Myocyte (in vitro differentiated cells): Measurements from ENCODE around the gene APH1B. TPM values are rescaled to one million over a fixed set of nuclear protein-coding genes. Genes with fewer than 3 reads are reported as not detected.
A peak's percentile ranks its signal among the peaks of the same experiment; 100 is the strongest.

Source experiments
- DNase-seq: peaks from one replicate; pipeline ENCODE4 v3.0.0-alpha.2; 2012; ENCODE audit warnings: low read depth
- total RNA-seq: library from RNA; depleted of rRNA; stranded (reverse); fragments of >200 nt; gene quantifications from 2 replicates; pipeline ENCODE4 v1.2.3, GENCODE V29; 2014

The APH1B gene
- total RNA-seq, 1 donor from 2014 or later, result 19.7 TPM

- DNase-seq, result no peak
Observed at GRCh38 chr15:63252292-63252691, 25.1 kb upstream of the APH1B start.

DNA sequence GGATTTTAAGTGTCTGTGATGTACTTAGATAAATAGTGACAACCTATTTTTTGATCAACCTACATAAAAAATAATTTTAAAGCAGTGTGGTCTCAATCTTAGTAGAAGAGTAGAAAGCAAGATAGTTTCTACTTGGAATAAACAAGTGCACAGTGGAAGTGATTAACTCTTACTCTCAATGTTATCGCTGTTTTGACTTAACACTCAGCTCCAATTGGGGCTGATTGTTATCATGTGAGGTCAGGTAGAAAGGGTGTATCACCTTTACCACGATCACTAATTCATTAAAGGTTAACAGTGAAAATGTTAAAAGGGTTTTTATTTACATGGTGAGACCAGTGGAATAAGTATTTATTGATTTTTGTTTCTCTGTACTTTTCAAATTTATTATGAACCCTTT, 22.4 kb upstream of the APH1B start:
- DNase-seq, result no peak

DNA sequence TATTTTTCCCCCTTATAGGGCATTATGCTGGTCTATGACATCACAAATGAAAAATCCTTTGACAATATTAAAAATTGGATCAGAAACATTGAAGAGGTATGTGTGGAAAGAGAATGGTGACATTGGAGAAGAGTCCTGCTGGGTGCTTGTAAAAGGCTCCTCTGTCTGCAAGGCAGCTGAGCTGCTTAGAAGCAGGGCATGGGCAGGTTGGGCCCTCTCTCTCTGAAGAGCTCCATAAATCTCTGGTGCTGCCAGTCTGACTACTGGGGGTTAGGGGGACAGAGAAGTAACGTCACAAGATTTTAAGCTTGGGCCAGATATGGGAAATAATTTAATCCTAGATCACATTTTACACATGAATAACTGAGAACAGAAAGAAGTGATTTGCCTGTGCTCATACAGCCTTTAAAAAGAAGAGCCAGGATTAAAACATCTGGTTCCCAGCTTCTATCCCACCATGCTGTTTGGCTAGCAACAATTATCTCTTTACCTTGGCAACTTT, 21.9 kb upstream of the APH1B start:
- no peak for DNase-seq

- DNase-seq, result peak; percentile 65
Observed at GRCh38 chr15:63256433-63257274, 20.8 kb upstream of the APH1B start.

DNA sequence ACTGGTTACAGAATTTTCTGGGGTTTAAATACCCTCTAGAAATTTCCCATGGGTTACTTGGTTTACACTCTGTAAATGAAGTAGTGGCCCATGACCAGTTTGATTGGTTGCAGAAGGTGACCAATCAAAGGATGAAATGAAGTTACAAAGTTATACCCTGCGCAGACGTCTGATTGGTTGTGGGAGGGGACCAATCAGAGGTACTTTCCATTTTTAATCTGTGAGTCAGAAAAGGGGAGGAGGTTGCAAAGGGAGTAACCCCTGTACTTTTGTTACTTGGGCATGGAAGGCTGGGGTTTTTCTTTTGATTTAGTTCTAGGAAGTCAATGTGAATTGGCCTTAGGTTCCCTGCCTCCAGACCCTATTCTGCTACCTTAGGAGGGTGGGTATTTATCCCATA, 18.7 kb upstream of the APH1B start:
- no peak for DNase-seq

GRCh38 chr15:63260791-63261190, 16.6 kb upstream of the APH1B start:
- no peak for DNase-seq

DNA sequence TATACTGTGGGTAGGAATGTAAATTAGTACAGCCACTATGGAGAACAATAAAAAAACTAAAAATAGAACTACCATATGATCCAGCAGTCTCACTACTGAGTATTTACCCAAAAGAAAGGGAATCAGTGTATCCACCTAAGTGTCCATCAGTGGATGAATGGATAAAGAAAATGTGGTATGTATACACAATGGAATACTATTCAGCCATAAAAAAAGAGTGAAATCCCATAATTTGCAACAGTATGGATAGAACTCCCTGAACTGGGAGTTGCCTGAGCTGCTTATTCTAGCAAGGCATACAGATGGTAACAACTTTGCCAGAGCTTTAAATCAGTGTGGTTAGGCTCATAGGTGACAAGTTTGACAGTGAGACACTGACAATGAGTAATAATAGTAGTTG, 16.1 kb upstream of the APH1B start:
- no peak for DNase-seq

GRCh38 chr15:63263519-63263918, 13.9 kb upstream of the APH1B start:
- DNase-seq, result no peak

DNA sequence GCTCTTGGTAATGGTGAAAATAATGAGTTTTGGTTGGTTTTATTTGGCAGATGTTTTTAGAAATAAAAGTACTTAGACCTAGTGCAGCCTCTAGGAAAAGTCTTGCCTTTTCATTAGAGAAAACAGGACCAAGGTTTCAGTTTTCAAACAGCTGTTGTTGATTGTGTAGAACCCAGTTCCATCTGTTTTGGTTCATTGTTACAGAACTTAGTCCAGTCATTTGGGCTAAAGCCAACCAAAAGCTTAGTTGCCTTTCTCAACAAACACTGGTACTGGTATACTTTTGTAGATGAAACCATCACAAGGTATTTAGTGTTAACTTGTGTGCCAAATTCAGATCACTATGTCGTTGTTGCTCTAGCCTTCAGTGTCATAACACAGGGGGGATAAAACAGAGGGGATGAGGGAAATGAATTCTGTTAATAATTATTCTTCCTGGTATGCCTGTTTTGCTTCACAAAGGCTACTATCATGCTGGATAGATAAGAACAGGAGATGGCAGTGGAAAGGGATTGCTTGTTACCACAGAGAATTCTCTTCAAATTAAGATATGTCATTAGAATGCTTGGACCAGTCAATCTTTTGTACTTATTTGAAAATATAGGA, 12.6 kb upstream of the APH1B start:
- DNase-seq, result peak; percentile 83

- DNase-seq, result no peak
Observed at GRCh38 chr15:63274427-63274826, 3.0 kb upstream of the APH1B start.

DNA sequence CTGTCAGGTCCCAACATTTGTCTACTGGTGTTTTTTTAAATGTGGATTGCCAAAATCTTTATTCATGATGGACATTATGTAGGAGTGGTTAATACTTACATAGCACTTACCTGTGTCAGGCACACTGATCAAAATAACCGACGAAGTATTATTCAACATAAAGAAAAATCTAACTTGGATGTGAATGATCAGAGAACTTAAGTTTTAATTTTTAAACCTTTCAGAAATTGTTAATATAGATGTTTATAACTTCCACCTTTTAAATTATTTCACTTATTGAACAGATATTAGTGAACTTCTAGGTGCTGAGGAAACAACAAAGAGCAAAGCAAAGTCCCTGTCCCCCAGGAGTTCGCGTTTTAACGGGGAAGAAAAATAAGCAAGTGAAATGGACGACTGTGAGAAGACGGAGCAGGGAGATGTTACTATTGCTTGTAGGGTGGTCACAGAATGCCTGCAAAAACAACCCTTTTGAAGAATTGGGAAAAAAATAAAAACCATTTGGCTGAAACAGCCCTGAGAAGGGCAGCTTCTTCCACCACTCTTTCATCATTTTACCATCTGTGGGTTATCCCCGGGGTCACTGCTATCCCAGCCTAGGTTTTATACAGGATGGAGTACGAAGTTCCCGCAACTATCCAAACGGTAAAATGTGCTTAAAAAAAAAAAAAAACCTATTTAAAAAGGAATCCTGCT, 915 bp upstream of the APH1B start:
- DNase-seq, result no peak

- no peak for DNase-seq
Observed at GRCh38 chr15:63277893-63278456, 570 bp downstream of the APH1B start.

DNA sequence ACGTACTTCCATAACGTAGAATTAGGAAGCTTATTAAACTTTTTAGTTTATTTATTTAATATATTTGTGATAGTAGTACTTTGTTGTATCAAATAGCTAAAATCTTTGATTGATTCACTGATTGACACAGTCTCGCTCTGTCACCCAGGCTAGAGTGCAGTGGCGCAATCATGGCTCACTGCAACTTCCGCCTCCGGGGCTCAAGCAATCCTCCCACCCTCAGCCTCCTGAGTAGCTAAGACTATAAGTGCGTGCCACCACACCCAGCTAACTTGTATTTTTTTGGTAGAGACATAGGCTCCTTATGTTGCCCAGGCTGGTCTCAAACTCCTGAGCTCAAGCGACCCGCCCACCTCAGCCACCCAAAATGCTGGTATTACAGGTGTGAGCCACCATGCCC, 5.7 kb downstream of the APH1B start:
- no peak for DNase-seq

- DNase-seq, result no peak
Observed at GRCh38 chr15:63284335-63284734, 6.9 kb downstream of the APH1B start.

DNA sequence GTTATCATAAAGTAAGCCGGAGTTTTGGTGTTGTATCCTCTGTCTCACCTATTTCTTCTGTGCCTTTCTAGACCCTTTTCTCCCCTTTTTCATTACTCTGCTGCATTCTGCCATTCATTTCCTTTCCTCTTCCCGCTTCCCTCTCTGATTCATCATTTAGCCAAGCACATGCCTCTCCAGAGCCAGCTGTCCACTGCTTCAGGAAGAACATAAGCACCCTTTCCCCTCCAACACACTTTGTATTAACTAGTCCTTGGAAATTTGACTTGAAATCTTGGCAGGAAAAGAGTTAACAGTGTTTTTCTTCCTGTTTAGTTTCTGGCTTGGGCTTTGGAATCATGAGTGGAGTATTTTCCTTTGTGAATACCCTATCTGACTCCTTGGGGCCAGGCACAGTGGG, 9.7 kb downstream of the APH1B start:
- DNase-seq, result peak; percentile 65

- no peak for DNase-seq
Observed at GRCh38 chr15:63288342-63288741, 10.9 kb downstream of the APH1B start.

DNA sequence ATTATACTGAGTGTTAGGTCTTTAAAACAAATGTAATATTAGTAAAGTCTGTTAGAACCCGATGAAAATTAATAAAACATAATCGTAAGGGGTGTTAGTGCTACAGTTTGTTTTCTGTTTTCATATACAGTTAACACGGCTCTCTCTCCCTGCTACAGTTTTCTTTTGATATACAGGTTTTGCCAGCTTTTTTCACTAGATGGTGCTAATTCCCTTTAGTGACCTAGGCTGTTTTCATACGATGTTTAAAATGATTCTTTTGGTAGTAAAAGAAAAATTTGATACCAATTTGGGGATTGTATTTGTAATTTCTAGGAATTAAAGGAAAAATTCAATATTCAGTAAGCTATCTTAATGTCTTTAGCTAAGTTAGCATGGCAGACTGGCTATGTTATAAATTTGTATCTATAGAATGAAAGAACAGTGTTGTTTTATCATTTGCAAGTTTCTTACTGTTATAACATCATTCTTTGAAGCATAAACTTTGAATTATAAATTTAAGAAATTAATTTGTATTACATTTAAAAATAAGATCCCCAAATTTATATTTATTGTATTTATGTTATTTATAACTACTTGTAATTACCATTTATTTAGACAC, 11.5 kb downstream of the APH1B start:
- peak; percentile 67 for DNase-seq

- DNase-seq, result peak; percentile 55
Observed at GRCh38 chr15:63291507-63291906, 14.1 kb downstream of the APH1B start.

GRCh38 chr15:63292241-63292640, 14.8 kb downstream of the APH1B start:
- DNase-seq, result no peak

- DNase-seq, result no peak
Observed at GRCh38 chr15:63292771-63293170, 15.4 kb downstream of the APH1B start.

DNA sequence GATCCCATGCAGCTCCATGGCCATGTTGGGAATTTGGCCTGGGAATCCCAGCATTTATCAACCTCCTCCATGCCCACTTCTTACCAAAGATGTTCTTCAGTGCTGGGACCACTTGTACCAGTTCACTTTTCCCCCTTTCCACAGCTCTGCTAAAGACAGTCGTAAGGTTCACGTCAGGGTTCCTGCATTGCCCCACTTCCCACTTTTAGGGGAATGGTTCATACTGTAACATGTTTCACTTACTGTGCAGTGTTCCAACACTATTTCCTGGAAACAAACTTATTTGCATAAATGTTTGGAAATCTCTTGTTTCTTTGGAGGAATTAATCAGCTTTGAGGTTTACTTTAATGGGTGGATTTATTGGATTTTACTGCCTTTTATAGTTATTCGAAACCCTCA, 17.0 kb downstream of the APH1B start:
- DNase-seq, result no peak
